ENCODE measurements around the gene MAPKAP1. TPM values are rescaled to one million over a fixed set of nuclear protein-coding genes. Genes with fewer than 3 reads are reported as not detected.
"Not testable (repeated sequence)": the region's sequence is repeated elsewhere in the genome, so short reads cannot be mapped to it uniquely, and the experiment has no call there.

MAPKAP1 gene
- total RNA-seq, 2 experiments from 2014 or later: 66.2 to 78.8 TPM

DNA sequence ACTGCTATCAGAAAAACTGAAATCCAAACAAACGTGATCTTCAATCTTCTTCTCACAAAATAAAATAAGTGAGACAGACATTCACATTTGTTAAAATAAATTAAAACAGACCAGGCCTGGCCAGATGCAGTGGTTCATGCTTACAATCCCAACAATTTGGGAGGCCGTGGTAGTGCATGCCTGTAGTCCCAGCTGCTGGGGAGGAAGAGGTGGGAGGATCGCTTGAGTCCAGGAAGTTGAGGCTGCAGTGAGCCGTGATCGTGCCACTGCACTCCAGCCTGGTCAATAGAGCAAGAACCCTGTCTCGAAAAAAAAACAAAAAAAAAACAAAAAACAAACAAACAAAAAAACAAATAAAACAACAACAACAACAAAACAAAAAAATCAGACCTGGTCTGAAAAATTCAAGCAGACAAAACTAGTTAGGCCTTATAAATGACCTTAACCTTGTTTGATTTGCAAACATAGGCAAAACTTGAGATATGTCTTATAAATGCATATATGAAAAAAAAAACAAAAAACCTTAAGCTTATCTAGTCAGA is 10.8 kb downstream of the MAPKAP1 start:
- POLR2A ChIA-PET: interaction anchor here (2.7 kb wide), 1 partner anchor 11 kb away, joined by 8 read pairs; the partner anchor contains the start of gene MAPKAP1
- Histone ChIP-seq H3K4me1 (ENCODE audit: insufficient read depth, low read length, poor library complexity, severe bottlenecking) (no peaks in the 10 kb centered on the region), H3K4me3 (ENCODE audit: low read depth, low read length, poor library complexity, severe bottlenecking) (no peak overlapping the region), H3K36me3 (ENCODE audit: insufficient read depth, low read length) (peaks cover 4% of the 10 kb centered on the region; the same call in 1 of the 2 replicates), H3K9me2 (ENCODE audit: insufficient read depth, low read length) (no peaks in the 10 kb centered on the region), H3K27ac (ENCODE audit: low read depth, low read length, poor library complexity, severe bottlenecking) (no peak overlapping the region), H3K9me3 (ENCODE audit: low read length) (no peaks in the 10 kb centered on the region), H3K4me2 (ENCODE audit: low read length) (no peak overlapping the region), H2AFZ (ENCODE audit: low read length) (no peak overlapping the region), H4K20me1 (ENCODE audit: insufficient read depth, low read length) (no peaks in the 10 kb centered on the region), H3K79me2 (ENCODE audit: insufficient read depth, low read depth, low read length) (peaks cover 19% of the 10 kb centered on the region; the same call in 1 of the 2 replicates)
- CTCF ChIA-PET (ENCODE audit: unreplicated experiment): no interaction called here
- no peak for DNase-seq (ENCODE audit: low spot score)
- intact Hi-C loops (cut with micrococcal nuclease; ENCODE audit: unreplicated experiment): no loop called here
- TF ChIP-seq, protein P1, sequence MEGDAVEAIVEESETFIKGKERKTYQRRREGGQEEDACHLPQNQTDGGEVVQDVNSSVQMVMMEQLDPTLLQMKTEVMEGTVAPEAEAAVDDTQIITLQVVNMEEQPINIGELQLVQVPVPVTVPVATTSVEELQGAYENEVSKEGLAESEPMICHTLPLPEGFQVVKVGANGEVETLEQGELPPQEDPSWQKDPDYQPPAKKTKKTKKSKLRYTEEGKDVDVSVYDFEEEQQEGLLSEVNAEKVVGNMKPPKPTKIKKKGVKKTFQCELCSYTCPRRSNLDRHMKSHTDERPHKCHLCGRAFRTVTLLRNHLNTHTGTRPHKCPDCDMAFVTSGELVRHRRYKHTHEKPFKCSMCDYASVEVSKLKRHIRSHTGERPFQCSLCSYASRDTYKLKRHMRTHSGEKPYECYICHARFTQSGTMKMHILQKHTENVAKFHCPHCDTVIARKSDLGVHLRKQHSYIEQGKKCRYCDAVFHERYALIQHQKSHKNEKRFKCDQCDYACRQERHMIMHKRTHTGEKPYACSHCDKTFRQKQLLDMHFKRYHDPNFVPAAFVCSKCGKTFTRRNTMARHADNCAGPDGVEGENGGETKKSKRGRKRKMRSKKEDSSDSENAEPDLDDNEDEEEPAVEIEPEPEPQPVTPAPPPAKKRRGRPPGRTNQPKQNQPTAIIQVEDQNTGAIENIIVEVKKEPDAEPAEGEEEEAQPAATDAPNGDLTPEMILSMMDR (conservative IDR thresholded peaks at IDR 0.05; ENCODE audit: low read length): no peak
- no peak for TF ChIP-seq EZH2phosphoT487 (IDR thresholded peaks at IDR 0.05; ENCODE audit: borderline replicate concordance, low read depth, low read length)
- BruUV-seq (replicated peaks): no TSS peak

DNA sequence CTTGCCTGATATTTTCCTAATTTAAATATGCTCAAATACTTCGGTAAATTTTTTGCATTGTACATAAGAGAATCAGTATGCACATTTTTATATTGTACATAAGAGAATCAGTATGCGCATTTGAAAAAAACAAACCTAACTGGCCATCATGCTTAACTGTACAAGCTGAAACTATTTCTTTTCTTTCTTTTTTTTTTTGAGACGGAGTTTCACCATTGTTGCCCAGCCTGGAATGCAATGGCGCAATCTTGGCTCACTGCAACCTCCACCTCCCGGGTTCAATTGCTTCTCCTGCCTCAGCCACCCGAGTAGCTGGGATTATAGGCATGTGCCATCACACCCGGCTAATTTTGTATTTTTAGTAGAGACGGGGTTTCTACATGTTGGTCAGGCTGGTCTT is 11.5 kb downstream of the MAPKAP1 start:
- H3K9me2 ChIP-seq (ENCODE audit: insufficient read depth, low read length); H3K36me3 ChIP-seq (ENCODE audit: insufficient read depth, low read length); H3K4me3 ChIP-seq (ENCODE audit: low read depth, low read length, poor library complexity, severe bottlenecking); H3K27ac ChIP-seq (ENCODE audit: low read depth, low read length, poor library complexity, severe bottlenecking); H3K4me1 ChIP-seq (ENCODE audit: insufficient read depth, low read length, poor library complexity, severe bottlenecking); H3K9me3 ChIP-seq (ENCODE audit: low read length); intact Hi-C loops (cut with micrococcal nuclease; ENCODE audit: unreplicated experiment); H4K20me1 ChIP-seq (ENCODE audit: insufficient read depth, low read length); H3K4me2 ChIP-seq (ENCODE audit: low read length); H2AFZ ChIP-seq (ENCODE audit: low read length); DNase-seq (ENCODE audit: low spot score); BruUV-seq (replicated peaks); CTCF ChIA-PET (ENCODE audit: unreplicated experiment): not testable (repeated sequence)
- peaks cover 13% of the 10 kb centered on the region; the same call in 1 of the 2 replicates for H3K79me2 ChIP-seq (ENCODE audit: insufficient read depth, low read depth, low read length)
- POLR2A ChIA-PET: interaction anchor here (0.6 kb wide), 1 partner anchor 129 kb away, joined by 3 read pairs; no protein-coding TSS in a partner anchor

GRCh38 chr9:125694478-125694877 is 12.5 kb downstream of the MAPKAP1 start:
- H3K36me3 ChIP-seq (ENCODE audit: insufficient read depth, low read length): peaks cover 4% of the 10 kb centered on the region; the same call in 1 of the 2 replicates
- no peaks in the 10 kb centered on the region for H3K9me2 ChIP-seq (ENCODE audit: insufficient read depth, low read length)
- no peak for DNase-seq (ENCODE audit: low spot score)
- peaks cover 2% of the 10 kb centered on the region; the same call in 1 of the 2 replicates for H3K79me2 ChIP-seq (ENCODE audit: insufficient read depth, low read depth, low read length)
- H3K4me1 ChIP-seq (ENCODE audit: insufficient read depth, low read length, poor library complexity, severe bottlenecking): no peaks in the 10 kb centered on the region
- POLR2A ChIA-PET: interaction anchor here (0.7 to 0.9 kb wide), 3 partner anchors 9 to 203 kb away, joined by 3 read pairs; no protein-coding TSS in a partner anchor
- no peak overlapping the region for H2AFZ ChIP-seq (ENCODE audit: low read length)
- no peak overlapping the region for H3K27ac ChIP-seq (ENCODE audit: low read depth, low read length, poor library complexity, severe bottlenecking)
- H3K9me3 ChIP-seq (ENCODE audit: low read length): no peaks in the 10 kb centered on the region
- intact Hi-C loops (cut with micrococcal nuclease; ENCODE audit: unreplicated experiment): no loop called here
- no peak for TF ChIP-seq EZH2phosphoT487 (IDR thresholded peaks at IDR 0.05; ENCODE audit: borderline replicate concordance, low read depth, low read length)
- TF ChIP-seq, protein P1 (conservative IDR thresholded peaks at IDR 0.05; ENCODE audit: low read length): no peak
- no peak overlapping the region for H3K4me2 ChIP-seq (ENCODE audit: low read length)
- no TSS peak for BruUV-seq (replicated peaks)
- CTCF ChIA-PET (ENCODE audit: unreplicated experiment): no interaction called here
- H3K4me3 ChIP-seq (ENCODE audit: low read depth, low read length, poor library complexity, severe bottlenecking): no peak overlapping the region
- no peaks in the 10 kb centered on the region for H4K20me1 ChIP-seq (ENCODE audit: insufficient read depth, low read length)

GRCh38 chr9:125693492-125693891 is 13.5 kb downstream of the MAPKAP1 start:
- H3K79me2 ChIP-seq (ENCODE audit: insufficient read depth, low read depth, low read length); CTCF ChIA-PET (ENCODE audit: unreplicated experiment): not testable (repeated sequence)

More at GRCh38 chr9:125693492-125693891, 13.5 kb downstream of the MAPKAP1 start:
- DNase-seq (ENCODE audit: low spot score); H4K20me1 ChIP-seq (ENCODE audit: insufficient read depth, low read length); H3K4me3 ChIP-seq (ENCODE audit: low read depth, low read length, poor library complexity, severe bottlenecking); intact Hi-C loops (cut with micrococcal nuclease; ENCODE audit: unreplicated experiment); POLR2A ChIA-PET; BruUV-seq (replicated peaks); H3K4me1 ChIP-seq (ENCODE audit: insufficient read depth, low read length, poor library complexity, severe bottlenecking); H3K9me2 ChIP-seq (ENCODE audit: insufficient read depth, low read length); H2AFZ ChIP-seq (ENCODE audit: low read length); H3K4me2 ChIP-seq (ENCODE audit: low read length); H3K36me3 ChIP-seq (ENCODE audit: insufficient read depth, low read length); H3K9me3 ChIP-seq (ENCODE audit: low read length); H3K27ac ChIP-seq (ENCODE audit: low read depth, low read length, poor library complexity, severe bottlenecking): not testable (repeated sequence)
